NOMO-1 (cell line): Measurements from ENCODE around the gene IQGAP1.

Experiments
- DNase-seq, 2 experiments: peaks; one replicate each; lab custom pipeline; 2025; ENCODE audit not compliant: unreplicated experiment in 2 of 2; lab: John Stamatoyannopoulos, UW

Gene IQGAP1

DNA sequence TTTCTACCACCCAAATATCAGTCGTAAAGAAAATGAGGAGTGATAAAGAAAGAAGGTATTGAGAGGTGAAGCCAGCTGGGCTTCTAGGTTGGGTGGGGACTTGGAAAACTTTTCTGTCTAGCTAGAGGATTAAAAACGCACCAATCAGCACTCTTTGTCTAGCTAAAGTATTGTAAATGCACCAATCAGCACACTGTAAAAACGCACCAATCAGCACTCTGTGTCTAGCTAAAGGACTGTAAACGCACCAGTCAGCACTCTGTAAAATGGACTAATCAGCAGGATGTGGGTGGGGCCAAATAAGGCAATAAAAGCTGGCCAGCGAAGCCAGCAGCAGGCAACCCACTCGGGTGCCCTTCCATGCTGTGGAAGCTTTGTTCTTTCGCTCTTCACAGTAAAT lies 13.0 kb upstream of the IQGAP1 start:
- no peak for DNase-seq

DNA sequence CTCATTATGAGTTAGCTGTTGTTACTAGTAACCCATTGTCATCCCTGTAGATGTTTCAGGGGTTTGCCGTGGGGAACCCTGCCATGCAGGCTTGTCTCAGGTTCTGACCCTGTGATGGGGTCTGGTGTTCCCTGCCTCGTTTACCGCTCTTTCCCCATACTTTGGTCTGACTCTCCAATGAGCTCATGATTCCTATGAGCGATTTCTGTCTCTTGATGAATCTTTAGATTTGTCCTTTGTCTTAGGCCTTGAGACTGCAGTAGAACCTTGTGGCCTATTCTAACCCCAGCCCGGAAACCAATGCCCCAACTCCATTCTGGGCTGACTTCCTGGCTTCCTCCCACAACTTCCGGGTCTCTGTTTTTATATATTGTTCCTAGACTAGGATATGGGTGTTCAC lies 11.3 kb upstream of the IQGAP1 start:
- DNase-seq, result peak in 1 of 2 experiments; percentile 5

DNA sequence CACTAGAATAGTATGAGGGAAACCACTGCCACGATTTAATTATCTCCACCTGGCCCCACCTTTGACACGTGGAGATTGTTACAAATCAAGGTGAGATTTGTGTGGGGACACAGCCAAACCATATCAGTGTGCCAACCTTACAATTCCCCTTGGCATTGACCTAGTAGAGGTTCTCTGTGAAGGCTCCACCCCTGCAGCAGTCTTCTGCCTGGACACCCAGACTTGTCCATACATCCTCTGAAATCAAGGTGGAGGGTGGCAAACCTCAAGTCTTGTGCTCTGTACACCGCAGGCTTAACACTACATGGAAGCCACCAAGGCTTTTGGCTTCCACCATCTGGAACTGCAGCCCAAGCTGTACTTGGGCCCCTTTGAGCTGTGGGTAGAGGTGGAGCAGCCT lies 8.8 kb upstream of the IQGAP1 start:
- DNase-seq, result no peak

DNA sequence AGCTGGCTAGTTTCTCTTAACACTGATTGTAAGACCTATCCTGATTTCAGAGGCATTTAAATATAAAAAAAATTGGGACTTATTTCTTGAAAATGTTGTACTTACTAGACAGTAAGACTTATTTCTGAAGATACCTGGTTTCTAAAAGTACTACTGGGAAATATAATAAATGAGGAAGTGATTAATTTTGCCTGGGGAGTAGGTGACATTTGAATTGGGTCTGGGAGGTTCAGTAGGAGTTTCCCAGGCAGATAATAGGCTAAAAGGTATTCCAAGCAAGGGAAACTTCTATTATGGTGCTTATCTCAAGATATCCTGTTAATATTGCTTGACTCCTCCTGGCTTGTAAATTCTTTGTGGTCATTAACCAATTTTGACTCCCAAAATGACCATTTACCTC lies 6.5 kb upstream of the IQGAP1 start:
- no peak for DNase-seq

DNA sequence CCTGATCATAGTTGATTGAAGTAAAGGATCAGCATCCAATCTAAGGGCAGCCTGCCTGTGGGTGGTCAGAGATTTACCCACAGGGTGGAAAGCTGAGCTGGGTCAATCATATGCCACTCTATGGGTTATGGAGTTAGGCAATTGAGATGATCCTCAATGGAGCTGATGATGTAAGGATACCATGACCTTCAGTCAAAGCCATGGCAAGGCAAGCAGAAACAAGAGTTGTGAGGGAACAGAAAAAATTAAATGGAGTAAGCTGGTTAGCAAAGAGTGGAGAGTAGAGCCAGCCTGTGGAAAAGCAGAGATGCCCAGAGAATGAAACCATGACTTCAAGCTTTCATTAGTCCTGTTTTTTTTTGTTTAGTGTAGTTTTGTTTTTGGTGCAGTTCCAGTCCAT lies 5.7 kb upstream of the IQGAP1 start:
- DNase-seq, result no peak

DNA sequence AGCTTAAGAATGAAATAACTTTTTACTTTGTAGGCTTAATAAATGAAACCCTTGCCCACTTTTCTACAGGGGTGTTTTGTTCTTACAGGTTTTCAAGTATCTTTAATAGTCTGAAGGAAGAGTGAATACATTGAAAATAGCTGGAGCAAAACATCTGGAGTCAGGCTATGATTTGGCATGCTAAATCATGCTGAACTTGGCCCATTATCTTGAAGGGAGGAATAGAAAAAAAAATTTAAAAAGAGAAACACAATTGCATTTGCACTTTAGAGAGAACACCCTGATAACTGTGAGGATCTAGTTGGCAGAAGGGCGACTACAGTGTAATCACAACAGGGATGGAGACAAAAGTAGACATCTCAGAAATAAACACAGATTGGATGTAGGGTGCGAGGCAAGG lies 1.8 kb upstream of the IQGAP1 start:
- DNase-seq, result no peak

DNA sequence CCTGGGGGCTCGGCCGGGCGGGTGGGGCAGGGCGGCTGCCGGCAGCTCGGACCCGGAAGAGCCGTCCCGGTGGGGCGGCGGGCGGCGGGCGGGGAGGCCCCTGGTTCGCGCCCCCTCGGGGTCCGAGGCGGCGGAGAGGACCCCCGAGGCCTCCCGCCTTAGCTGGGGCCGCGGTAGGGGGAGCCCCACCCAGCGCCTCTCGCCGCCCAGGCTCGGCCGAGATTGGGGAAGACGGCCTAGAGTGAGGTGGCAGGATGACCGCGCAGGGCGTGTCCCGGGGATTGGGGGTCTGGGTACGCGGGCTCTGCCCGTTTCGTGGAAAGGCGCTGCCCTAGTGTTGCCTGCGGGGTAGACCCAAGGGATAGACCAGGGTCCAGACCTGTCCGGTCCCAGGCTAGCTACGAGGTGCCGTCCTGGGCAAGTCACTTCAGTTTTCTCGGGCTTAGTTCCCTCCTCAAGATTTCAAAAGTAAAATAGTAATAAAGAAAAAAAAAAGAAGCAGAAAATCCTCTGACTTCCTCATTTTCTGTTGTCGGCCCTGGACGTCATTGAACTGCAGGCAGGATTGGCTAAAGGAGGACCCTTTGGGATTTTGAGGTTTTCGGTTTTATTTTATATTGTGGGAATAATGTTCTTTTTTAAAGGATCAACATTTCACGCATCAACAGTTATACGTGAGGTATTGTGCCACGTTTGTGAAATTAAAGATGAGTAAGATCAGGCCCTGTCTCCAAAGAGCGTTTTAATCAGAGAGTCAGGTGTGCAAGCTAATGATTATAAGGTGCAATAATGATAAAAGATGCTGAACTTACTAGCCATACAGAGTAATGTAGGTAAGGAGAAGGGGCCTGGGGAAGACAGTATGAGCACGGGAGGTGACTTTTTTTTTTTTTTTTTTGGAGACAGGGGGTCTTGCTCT lies 679 bp downstream of the IQGAP1 start:
- DNase-seq, result peak; percentile 82

DNA sequence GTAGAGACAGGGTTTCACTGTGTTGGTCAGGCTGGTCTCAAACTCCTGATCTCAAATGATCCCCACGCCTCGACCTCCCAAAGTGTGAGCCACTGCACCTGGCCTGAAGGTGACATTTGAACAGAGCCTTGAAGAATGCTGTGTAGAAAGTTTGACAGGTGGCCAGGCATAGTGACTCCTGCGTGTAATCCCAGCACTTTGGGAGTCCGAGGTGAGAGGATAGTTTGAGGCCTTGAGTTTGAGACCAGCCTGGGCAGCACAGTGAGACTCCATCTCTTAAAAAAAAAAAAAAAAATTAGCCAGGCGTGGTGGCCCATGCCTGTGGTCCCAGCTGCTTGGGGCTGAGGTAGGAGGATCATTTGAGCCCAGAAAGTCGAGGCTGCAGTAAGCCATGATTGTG lies 1.5 kb downstream of the IQGAP1 start:
- no peak for DNase-seq

DNA sequence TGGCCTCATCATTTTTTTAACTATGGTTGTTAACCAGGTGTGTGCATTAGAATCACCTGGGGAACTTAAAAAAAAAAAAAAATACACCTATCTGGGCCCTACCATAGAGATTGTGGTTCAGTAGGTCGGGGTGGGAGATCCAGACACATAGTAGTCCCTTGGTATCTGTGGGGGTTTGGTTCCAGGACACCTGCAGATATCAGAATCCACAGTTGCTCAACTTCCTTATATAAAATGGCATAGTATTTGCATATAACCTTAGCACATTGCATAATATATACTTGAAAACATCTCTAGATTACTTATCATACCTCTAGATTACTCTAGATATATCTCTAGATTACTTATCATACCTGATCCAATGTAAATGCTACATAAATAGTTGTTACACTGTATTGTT lies 5.0 kb downstream of the IQGAP1 start:
- peak in 1 of 2 experiments; percentile 6 for DNase-seq

DNA sequence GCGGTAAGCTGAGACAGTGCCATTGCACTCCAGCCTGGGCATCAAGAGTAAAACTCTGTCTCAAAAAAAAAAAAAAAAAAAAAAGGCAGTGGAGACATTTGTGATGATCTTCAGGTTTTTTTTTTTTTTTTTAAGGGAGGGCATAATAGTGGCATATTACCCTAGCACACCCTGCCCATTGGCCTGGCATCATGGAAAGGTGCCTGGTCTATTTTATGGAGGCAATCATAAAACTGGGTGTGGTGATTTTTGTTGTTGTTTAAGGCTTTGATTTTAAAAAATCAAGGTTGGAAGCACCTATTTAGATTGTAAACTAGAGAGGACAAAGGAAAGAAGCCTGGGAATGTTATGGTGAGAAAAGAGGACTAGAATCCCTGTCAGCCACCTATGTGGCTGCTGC lies 6.0 kb downstream of the IQGAP1 start:
- no peak for DNase-seq

DNA sequence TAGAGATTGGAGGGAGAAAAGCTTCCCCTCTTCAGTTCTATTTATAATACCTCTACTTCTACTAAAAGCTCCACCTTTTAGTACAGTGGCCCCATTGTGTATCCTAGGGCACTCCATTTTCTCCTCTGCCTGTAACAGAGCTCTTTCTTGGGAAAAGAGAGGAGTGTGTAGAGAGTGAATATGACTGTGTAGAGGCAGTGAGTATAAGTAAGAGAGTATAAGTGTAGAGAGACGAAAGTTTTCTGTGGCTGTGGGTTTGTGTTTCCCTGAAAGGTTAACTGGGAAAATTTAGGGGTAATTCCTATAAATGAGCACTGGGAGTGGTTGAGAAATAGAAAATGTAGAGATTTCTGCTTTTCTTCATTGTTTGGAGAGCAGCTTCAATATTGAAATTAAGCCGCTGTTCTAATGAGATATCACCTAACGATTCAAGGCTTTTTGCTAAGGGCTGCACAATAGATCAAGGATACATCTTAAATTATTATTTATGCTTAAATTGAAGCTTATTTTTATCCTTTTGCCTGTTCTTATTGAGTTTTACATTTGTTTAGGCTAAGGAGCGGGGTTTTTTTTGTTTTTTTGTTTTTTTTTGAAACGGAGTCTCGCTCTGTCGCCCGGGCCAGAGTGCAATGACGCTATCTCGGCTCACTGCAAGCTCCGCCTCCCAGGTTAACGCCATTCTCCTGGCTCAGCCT lies 6.9 kb downstream of the IQGAP1 start:
- no peak for DNase-seq

DNA sequence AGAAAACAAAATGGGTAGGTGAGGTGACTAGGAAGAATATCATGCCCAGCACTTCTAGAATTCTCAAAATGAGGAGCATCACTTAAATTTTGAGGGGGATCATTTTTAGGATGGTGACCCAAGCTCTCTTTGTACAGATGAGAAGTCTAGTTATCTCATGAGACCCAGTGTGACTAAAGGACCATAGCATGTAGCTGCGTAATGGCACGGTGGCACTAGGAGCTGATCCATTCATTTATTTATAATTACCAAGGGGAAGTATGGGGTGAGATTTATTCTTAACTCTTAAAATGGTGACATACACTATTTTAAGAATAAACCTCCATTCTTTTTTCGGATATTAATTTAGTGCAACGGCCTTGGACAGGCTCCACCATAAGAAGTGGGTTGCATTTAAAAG lies 8.3 kb downstream of the IQGAP1 start:
- no peak for DNase-seq

DNA sequence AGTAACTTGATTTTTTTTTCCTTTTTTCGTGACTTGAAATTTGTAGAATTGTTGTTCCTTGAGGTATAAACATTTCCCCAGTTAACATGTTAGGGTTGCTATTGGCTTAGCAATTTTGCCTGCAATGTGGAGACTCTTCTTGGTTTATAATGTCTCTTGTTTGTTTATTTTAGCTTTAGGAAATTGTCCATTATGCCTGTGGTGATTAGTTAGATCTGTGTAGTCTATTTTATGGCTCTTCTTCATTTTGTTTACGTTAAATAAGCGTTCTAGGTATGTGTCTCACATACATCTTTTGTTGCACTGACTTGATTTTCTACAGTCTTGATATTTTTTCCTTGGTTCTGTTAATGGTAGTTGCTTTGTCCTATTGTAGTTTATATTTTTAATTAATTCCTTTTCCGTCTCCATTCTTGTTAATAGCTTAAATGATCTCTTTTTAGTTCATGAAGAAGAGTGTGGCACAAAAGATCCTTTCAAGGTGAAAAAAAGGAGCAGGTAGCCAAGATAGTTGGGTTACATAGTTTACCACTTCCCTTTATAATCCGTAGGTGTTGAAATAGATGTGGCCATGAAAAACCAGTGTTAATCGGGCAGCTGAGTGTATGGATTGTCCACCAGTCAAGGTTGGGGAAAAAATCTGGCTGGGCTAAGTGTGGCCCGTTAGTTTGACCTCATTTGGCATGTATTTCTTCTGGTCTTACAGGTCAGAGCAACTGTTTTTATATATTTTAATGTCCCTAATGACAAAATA lies 12.1 kb downstream of the IQGAP1 start:
- peak; percentile 29 to 51 for DNase-seq

DNA sequence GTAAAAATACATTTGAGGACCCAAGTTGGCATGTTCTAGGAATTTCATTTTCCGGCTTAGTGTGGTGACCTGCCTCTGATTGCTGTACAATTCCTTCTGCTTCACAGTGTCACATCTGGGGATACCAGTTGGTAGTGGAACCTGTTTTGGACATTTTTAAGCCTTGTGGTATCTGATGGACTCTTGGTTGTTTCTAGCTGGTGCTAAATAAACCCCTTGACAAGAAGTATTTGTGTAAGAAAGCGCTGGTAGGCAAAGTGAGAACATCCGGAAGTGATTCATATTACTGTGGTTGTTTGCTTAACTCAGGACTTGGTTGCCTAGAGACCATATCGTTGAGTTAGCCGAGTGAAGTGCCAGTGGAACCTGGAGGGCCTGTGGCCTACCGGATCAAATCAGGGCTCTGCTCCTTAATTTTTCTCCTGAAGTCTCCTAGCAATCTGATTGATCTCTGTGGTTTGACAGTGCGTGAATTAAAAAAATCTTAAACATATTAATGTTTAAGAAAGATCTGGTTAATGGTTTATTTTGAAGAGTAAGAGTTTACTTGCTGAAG lies 12.8 kb downstream of the IQGAP1 start:
- DNase-seq, result peak; percentile 93 to 98

DNA sequence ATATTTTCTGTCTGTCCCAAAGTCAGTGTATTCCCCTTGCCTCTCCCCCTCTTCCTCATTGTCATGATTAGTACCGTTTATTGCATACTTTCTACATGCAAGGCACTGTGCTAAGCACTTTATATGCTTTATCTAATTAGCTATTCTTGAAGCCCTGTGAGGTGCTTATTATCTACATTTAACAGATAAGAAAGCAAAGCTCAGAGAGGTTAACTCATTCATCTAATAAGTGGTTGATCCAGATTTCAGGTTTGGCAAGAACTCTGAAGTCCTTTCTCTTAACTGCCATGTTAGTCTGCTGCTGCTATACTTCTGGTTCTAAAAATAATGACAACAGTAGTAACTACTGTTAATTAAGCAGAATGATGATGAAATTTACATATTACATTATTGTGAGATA lies 13.5 kb downstream of the IQGAP1 start:
- DNase-seq, result peak in 1 of 2 experiments; percentile 13

DNA sequence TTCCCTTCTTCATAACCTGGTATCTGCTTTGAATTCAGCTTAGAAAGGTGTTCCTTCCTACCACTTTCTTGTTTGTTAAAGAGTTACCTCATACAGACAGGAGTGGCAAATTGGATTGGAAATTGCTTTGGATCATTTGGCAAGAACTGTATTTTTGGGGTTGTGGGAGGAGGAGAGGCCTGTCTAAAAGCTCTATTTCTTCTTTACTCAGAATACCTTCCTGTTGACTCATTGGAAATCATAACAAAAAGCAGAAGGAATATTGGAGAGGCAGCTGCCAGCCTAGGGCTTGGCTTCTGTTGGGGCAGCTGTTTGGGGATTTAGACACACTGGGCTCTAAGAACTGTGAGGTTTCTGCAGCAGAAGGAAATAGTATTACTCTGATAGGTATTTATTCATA lies 14.2 kb downstream of the IQGAP1 start:
- peak; percentile 66 to 80 for DNase-seq

DNA sequence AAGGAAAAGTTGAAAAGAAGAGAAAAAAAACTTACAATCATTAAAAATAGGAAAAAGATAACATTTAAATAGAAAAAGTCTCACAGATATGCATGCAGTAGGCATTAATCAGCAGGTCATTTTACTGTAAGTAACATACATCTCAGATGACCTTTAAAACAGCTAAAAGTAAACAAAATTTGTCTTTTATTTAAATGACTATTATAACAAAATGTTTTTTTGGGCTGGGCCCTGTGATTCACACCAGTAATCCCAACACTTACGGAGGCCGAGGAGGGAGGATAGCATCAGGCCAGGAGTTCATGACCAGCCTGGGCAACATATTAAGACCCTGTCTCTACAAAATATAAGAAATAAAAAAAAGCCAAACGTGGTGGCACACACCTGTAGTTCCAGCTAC lies 14.7 kb downstream of the IQGAP1 start:
- DNase-seq, result no peak

DNA sequence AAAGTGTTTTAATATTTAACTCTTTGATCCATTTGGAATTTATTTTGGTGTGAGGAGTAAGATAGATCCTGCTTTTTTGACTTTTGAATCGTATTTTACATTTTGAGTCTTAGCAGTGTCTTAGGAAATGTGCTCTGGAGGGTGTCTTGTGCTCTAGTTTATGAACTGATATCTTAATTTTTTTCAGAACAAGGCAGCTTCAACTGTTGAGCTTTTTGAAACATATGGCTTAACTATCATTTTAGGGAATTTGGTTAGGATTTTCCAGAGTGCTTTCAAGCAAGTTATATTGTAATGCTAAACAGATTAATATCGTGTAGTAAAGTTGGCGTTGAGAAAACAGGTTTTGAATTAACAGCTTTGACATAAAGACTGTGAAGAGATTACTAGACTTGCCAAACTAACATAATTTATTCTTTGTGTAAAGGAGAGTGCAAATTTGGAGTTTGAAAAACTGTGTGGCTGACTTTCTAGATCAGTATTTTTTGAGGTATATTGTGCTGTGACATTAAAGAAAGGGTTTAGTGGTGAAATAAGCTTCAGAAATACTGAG lies 17.1 kb downstream of the IQGAP1 start:
- DNase-seq, result no peak

DNA sequence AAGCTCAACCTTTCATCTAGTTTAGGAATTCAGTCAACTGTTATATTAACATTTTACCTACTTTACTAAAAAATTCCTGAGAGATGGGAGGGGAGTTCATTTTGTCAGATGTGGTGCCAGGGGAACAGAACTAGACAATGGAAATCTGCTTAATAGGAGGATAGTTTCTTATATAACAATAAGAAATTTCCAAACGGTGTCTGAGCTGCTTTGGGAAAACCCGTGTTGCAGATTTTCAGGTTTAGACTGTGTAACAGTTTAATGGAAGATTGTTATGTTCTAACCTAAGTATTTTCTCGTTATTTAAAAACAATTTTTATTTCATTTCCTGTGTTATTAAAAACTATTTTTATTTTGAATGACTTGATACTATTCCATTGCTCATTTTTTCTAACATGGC lies 19.3 kb downstream of the IQGAP1 start:
- DNase-seq, result no peak

DNA sequence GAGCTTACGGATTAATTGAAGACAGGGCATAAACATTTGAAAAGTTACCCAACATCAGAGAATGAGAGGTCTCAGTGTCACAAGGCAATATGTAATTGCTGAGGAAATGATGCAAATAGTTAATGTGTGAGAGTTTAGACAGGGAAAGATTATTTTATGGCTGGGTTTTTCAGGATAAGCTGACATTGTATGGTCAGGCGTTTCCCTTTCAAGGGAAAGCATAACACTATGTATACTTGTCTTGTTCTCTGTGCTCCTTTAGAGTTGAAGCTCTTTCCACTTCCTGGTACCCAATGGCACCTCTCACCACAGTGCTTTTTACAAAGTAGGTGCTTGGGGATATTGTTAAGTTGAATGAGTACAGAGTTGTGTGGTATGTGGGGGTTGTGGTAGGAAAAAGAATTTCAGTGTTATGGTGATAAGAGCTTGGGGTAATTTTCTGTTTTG lies 19.9 kb downstream of the IQGAP1 start:
- DNase-seq, result peak in 1 of 2 experiments; percentile 28

DNA sequence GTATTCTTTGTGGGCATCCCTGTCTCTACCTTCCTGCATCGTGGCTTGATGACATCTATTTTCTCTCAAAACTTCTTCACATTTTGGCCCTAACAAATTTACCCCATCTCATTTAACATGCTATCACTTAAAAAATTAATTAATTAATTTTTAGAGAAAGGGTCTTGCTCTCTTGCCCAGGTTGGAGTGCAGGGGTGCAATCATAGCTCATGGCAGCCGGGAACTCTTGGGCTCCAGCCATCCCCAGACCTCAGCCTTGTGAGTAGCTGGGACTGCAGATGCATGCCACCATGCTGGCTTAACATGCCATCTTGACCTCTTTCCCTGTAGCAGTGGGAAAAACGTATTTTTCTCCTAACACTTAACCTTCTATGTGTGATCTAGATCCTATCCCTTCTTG lies 20.6 kb downstream of the IQGAP1 start:
- DNase-seq, result no peak
